ENCODE measurements around the gene EEFSEC. TPM values are rescaled to one million over a fixed set of nuclear protein-coding genes. Genes with fewer than 3 reads are reported as not detected.

Gene EEFSEC
- total and polyA plus RNA-seq, 2 of the 8 experiments (the other 6 are each of a cell fraction or from before 2014, with no cell fraction given), result 13.1 to 19.8 TPM

- ChIA-PET CTCF (ENCODE audit: partially characterized antibody) (interaction anchor here (1.0 to 1.8 kb wide), 8 partner anchors 13 to 205 kb away, joined by 3 to 5 read pairs (median 4); no protein-coding TSS in a partner anchor), POLR2A (ENCODE audit: partially characterized antibody) (interaction anchor here (1.6 kb wide), 1 partner anchor 10 kb away, joined by 3 read pairs; no protein-coding TSS in a partner anchor)
- Histone ChIP-seq H3K23me2 (ENCODE audit: low read depth, low read length) (no peaks in the 10 kb centered on the region), H3K56ac (replicated peaks; ENCODE audit: insufficient read length, low read depth, low read length) (no peak overlapping the region), H3K23ac (ENCODE audit: insufficient read length) (no peak overlapping the region), H2BK12ac (ENCODE audit: low read depth, low read length) (no peak overlapping the region), H2BK5ac (ENCODE audit: low read depth, low read length) (no peak overlapping the region), H3K4me2 (ENCODE audit: insufficient read depth in 1 of 2, low read depth in 2 of 2, low read length in 2 of 2) (no peak overlapping the region), H3K36me3 (ENCODE audit: control insufficient read depth in 2 of 4, insufficient read depth in 4 of 4, low read length in 3 of 4) (no peaks in the 10 kb centered on the region), H3K18ac (ENCODE audit: extremely low read depth, low read length) (no peak overlapping the region), H2BK15ac (ENCODE audit: low read length) (no peak overlapping the region), H4K5ac (ENCODE audit: insufficient read length, low read depth, low read length) (no peak overlapping the region), H4K8ac (ENCODE audit: extremely low read depth, insufficient read depth, low read length) (peak overlapping the region; percentile 43; the same call in 1 of the 2 replicates), H3K4me3 (ENCODE audit: extremely low read depth in 1 of 4, insufficient read depth in 2 of 4, low read depth in 3 of 4, low read length in 4 of 4) (no peak overlapping the region), H4K20me1 (replicated peaks in 1 of 2; ENCODE audit: control insufficient read depth in 1 of 2, insufficient read depth in 2 of 2, low read length in 2 of 2) (no peaks in the 10 kb centered on the region), H3K79me2 (ENCODE audit: control insufficient read depth in 1 of 2, insufficient read depth in 2 of 2, low read length in 2 of 2) (no peaks in the 10 kb centered on the region), H2AK5ac (ENCODE audit: low read depth, low read length) (no peak overlapping the region), H3K9ac (replicated peaks in 1 of 4; ENCODE audit: extremely low read depth in 1 of 4, low read depth in 3 of 4, low read length in 3 of 4) (no peak overlapping the region), H3K4me1 (replicated peaks in 1 of 4; ENCODE audit: control insufficient read depth in 3 of 4, insufficient read depth in 4 of 4, low read length in 3 of 4) (peaks cover 0 to 4% (median under 1%) of the 10 kb centered on the region in 4 experiments; a peak in 3 of 7 replicates), H3K27ac (ENCODE audit: low read depth, low read length) (no peak overlapping the region), H3K9me3 (ENCODE audit: insufficient read depth in 2 of 2, low read depth in 1 of 2, low read length in 1 of 2) (no peaks in the 10 kb centered on the region), H3K79me1 (ENCODE audit: low read depth, low read length) (0 out of 2 replicates have a peak, but pooled peaks cover 2% of the 10 kb centered on the region), H4K91ac (replicated peaks; ENCODE audit: insufficient read length, low read length) (no peak overlapping the region), H3K27me3 (replicated peaks in 1 of 4; ENCODE audit: control insufficient read depth in 3 of 4, extremely low read depth in 1 of 4, insufficient read depth in 3 of 4, low read length in 3 of 4) (peaks cover 0 to 2% (median 0%) of the 10 kb centered on the region in 4 experiments; a peak in 2 of 7 replicates), H2BK20ac (ENCODE audit: low read length) (no peak overlapping the region), H2AFZ (ENCODE audit: low read length) (no peak overlapping the region), H3K4ac (replicated peaks; ENCODE audit: insufficient read length, low read depth, low read length) (no peak overlapping the region), H2BK120ac (replicated peaks; ENCODE audit: low read depth, low read length) (no peak overlapping the region), H3K14ac (ENCODE audit: insufficient read length) (no peak overlapping the region)
- 91% methylated on average over 10 of the region's 10 CpGs; no CpG with 5 or more reads in 1 of the 2 experiments for WGBS, 2 experiments (ENCODE audit: extremely low coverage in 1 of 2, insufficient coverage in 1 of 2, insufficient read length in 1 of 2, insufficient replicate concordance in 2 of 2, low coverage in 1 of 2, low lambda C conversion rate in 2 of 2, missing lambda C conversion rate in 1 of 2)
- no peak for FAIRE-seq
- DNase-seq (ENCODE audit: low read depth in 1 of 2, low spot score in 2 of 2), result no peak
- TF ChIP-seq GTF2F1 (IDR thresholded peaks at IDR 0.05; ENCODE audit: borderline replicate concordance, low read depth, low read length) (no peak), NANOG (IDR thresholded peaks at IDR 0.05; ENCODE audit: insufficient read depth, low read depth, low read length, poor library complexity, severe bottlenecking) (no peak), CHD1 (IDR thresholded peaks at IDR 0.05; ENCODE audit: low read depth, low read length) (no peak), CBX5 (IDR thresholded peaks at IDR 0.05; ENCODE audit: low read depth, low read length) (no peak), CHD2 (IDR thresholded peaks at IDR 0.05; ENCODE audit: low read length) (no peak), TEAD4 (IDR thresholded peaks at IDR 0.05; ENCODE audit: low read depth, low read length) (no peak), POLR2A (IDR thresholded peaks at IDR 0.05; ENCODE audit: control extremely low read depth in 1 of 2, low read depth in 2 of 2, low read length in 2 of 2) (no peak), ASH2L (IDR thresholded peaks at IDR 0.05; ENCODE audit: low read length) (no peak), GABPA (IDR thresholded peaks at IDR 0.05; ENCODE audit: borderline replicate concordance, insufficient read depth, low read length) (no peak), SAP30 (IDR thresholded peaks at IDR 0.05; ENCODE audit: insufficient read depth, insufficient replicate concordance, low read length) (no peak), MAX (IDR thresholded peaks at IDR 0.05) (no peak), HDAC2 (IDR thresholded peaks at IDR 0.05; ENCODE audit: borderline replicate concordance in 1 of 2, low read depth in 2 of 2, low read length in 2 of 2) (no peak)
These were observed 219.6 kb downstream of the EEFSEC start for GRCh38 chr3:128372707-128373533.
